ENCODE measurements around the gene APBB2.

The APBB2 gene

GRCh38 chr4:41136456-41136855 is 77.9 kb downstream of the APBB2 start:
- ATAC-seq: no peak
- TF ChIP-seq ESRRG (CRISPR knock-in tag; IDR thresholded peaks at IDR 0.05) (no peak), SNAI2 (CRISPR knock-in tag; IDR thresholded peaks at IDR 0.05) (no peak), TCF4 (CRISPR knock-in tag; IDR thresholded peaks at IDR 0.05; ENCODE audit: borderline replicate concordance) (no peak), POU6F1 (CRISPR knock-in tag; IDR thresholded peaks at IDR 0.05; ENCODE audit: borderline replicate concordance, low read depth) (no peak), CSDC2 (CRISPR knock-in tag; IDR thresholded peaks at IDR 0.05) (no peak), ARNTL (CRISPR knock-in tag; IDR thresholded peaks at IDR 0.05; ENCODE audit: borderline replicate concordance, low read depth) (no peak), ZNF8 (CRISPR knock-in tag; IDR thresholded peaks at IDR 0.05) (no peak), ISL1 (CRISPR knock-in tag; IDR thresholded peaks at IDR 0.05) (no peak), CSRNP3 (CRISPR knock-in tag; IDR thresholded peaks at IDR 0.05) (no peak), PPARA (CRISPR knock-in tag; IDR thresholded peaks at IDR 0.05; ENCODE audit: borderline replicate concordance) (no peak), ZC3H10 (CRISPR knock-in tag; IDR thresholded peaks at IDR 0.05) (no peak)
- TF ChIP-seq, protein P1, sequence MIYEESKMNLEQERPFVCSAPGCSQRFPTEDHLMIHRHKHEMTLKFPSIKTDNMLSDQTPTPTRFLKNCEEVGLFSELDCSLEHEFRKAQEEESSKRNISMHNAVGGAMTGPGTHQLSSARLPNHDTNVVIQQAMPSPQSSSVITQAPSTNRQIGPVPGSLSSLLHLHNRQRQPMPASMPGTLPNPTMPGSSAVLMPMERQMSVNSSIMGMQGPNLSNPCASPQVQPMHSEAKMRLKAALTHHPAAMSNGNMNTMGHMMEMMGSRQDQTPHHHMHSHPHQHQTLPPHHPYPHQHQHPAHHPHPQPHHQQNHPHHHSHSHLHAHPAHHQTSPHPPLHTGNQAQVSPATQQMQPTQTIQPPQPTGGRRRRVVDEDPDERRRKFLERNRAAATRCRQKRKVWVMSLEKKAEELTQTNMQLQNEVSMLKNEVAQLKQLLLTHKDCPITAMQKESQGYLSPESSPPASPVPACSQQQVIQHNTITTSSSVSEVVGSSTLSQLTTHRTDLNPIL (CRISPR knock-in tag; IDR thresholded peaks at IDR 0.05; ENCODE audit: low read depth): no peak
- TF ChIP-seq, protein P2, sequence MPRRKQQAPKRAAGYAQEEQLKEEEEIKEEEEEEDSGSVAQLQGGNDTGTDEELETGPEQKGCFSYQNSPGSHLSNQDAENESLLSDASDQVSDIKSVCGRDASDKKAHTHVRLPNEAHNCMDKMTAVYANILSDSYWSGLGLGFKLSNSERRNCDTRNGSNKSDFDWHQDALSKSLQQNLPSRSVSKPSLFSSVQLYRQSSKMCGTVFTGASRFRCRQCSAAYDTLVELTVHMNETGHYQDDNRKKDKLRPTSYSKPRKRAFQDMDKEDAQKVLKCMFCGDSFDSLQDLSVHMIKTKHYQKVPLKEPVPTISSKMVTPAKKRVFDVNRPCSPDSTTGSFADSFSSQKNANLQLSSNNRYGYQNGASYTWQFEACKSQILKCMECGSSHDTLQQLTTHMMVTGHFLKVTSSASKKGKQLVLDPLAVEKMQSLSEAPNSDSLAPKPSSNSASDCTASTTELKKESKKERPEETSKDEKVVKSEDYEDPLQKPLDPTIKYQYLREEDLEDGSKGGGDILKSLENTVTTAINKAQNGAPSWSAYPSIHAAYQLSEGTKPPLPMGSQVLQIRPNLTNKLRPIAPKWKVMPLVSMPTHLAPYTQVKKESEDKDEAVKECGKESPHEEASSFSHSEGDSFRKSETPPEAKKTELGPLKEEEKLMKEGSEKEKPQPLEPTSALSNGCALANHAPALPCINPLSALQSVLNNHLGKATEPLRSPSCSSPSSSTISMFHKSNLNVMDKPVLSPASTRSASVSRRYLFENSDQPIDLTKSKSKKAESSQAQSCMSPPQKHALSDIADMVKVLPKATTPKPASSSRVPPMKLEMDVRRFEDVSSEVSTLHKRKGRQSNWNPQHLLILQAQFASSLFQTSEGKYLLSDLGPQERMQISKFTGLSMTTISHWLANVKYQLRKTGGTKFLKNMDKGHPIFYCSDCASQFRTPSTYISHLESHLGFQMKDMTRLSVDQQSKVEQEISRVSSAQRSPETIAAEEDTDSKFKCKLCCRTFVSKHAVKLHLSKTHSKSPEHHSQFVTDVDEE (CRISPR knock-in tag; IDR thresholded peaks at IDR 0.05): no peak

- ATAC-seq: no peak
- TF ChIP-seq CSDC2 (CRISPR knock-in tag; IDR thresholded peaks at IDR 0.05) (no peak), ESRRG (CRISPR knock-in tag; IDR thresholded peaks at IDR 0.05) (no peak), ZNF8 (CRISPR knock-in tag; IDR thresholded peaks at IDR 0.05) (no peak), ARNTL (CRISPR knock-in tag; IDR thresholded peaks at IDR 0.05; ENCODE audit: borderline replicate concordance, low read depth) (no peak), PPARA (CRISPR knock-in tag; IDR thresholded peaks at IDR 0.05; ENCODE audit: borderline replicate concordance) (no peak), ZFP30 (CRISPR knock-in tag; IDR thresholded peaks at IDR 0.05) (no peak), TOX (CRISPR knock-in tag; IDR thresholded peaks at IDR 0.05; ENCODE audit: borderline replicate concordance) (no peak), SNAI2 (CRISPR knock-in tag; IDR thresholded peaks at IDR 0.05) (no peak), BACH2 (CRISPR knock-in tag; IDR thresholded peaks at IDR 0.05; ENCODE audit: borderline replicate concordance) (no peak), RARB (CRISPR knock-in tag; IDR thresholded peaks at IDR 0.05) (no peak), ZFP3 (CRISPR knock-in tag; IDR thresholded peaks at IDR 0.05) (no peak), CSRNP3 (CRISPR knock-in tag; IDR thresholded peaks at IDR 0.05) (no peak), ZC3H10 (CRISPR knock-in tag; IDR thresholded peaks at IDR 0.05) (no peak), TCF4 (CRISPR knock-in tag; IDR thresholded peaks at IDR 0.05; ENCODE audit: borderline replicate concordance) (no peak), OSR1 (CRISPR knock-in tag; IDR thresholded peaks at IDR 0.05) (no peak)
- TF ChIP-seq, protein P2 (CRISPR knock-in tag; IDR thresholded peaks at IDR 0.05): no peak
- TF ChIP-seq, protein P1 (CRISPR knock-in tag; IDR thresholded peaks at IDR 0.05; ENCODE audit: low read depth): no peak
These were observed 78.5 kb downstream of the APBB2 start for GRCh38 chr4:41135801-41136200.

Measured in SK-N-SH treated with all-trans-retinoic acid at 6 μM for 48 hours (cell line).